Stomach (tissue), 4 donors: ENCODE measurements around the gene RABGAP1L.

Experiments used
- CTCF ChIP-seq, 7 experiments: fragments of 450-650 bp in 4 of 7; fragments of 200-600 bp in 3 of 7; sonication (generic) in 3 of 7; IDR thresholded peaks; one replicate each; pipeline ENCODE4 v1.5.1; 2016 to 2019; ENCODE audit warnings: antibody characterized with exemption in 7 of 7, control low read depth in 2 of 7, mild to moderate bottlenecking in 1 of 7
- POLR2A ChIP-seq, 4 donors: fragments of 450-650 bp; IDR thresholded peaks; one replicate each; pipeline ENCODE4 v1.6.1; 2016; ENCODE audit warnings: antibody characterized with exemption in 4 of 4, control low read depth in 2 of 4, mild to moderate bottlenecking in 1 of 4, moderate library complexity in 1 of 4
- POLR2AphosphoS5 ChIP-seq, 3 donors: sonication (generic); formaldehyde crosslinking; IDR thresholded peaks; one replicate each; pipeline ENCODE4 v1.6.1; 2016; ENCODE audit warnings: antibody characterized with exemption in 3 of 3

GRCh38 chr1:174497478-174497877 is 338.2 kb downstream of the RABGAP1L start:
- no peak for TF ChIP-seq CTCF (IDR thresholded peaks at IDR 0.05)
- no peak for TF ChIP-seq POLR2A (IDR thresholded peaks at IDR 0.05)
- no peak for TF ChIP-seq POLR2AphosphoS5 (IDR thresholded peaks at IDR 0.05)
